ENCODE results near the gene CEL.
A peak's percentile ranks its signal among the peaks of the same experiment; 100 is the strongest.

Gene CEL

DNA sequence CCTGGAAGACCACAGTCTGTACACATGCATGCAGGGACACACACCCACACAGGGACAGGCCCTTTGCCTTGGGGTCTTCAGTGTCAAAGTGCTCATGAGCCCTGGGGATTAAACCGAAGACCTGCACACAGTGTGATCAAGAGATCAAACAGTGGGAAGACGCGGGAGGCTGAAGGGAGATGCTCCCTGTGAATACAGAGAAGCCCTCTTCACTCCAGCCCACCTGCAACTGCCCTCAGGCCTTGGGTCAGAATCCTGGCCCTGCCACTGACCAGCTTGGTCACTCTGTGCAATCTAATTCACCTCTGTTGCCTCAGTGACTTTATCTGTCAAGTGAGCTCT lies 56.4 kb downstream of the CEL start:
- H3K4me1 ChIP-seq (ENCODE audit: control insufficient read depth, low read depth, low read length): peaks cover 7% of the 10 kb centered on the region

DNA sequence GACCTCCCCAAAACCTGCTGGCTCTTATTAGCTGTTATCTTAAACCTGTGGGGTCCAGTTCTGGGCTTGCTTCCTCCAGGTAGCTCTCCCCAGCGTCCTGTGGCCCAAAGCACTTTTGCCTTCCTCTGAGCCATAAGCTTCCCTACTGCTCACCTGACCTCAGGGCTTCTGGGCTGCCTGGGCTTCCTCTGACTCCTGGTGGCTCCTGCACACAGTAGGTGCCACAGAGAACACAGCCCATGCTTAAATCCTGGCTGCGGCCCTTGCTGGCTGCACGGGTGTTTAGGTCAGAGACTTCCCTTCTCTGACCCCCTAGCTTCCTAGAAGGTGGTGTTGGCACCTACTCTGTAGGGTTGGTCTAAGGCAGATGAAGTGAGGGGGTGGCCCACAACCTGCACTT lies 56.8 kb downstream of the CEL start:
- peaks cover 62% of the 10 kb centered on the region for H3K27me3 ChIP-seq (ENCODE audit: control insufficient read depth, insufficient read depth, low read length)
- no peak overlapping the region for H3K9ac ChIP-seq (ENCODE audit: low read length)
- H3K4me1 ChIP-seq (ENCODE audit: control insufficient read depth, low read depth, low read length): peaks cover 7% of the 10 kb centered on the region

More for the DNA sequence above, 56.4 kb downstream of the CEL start:
- Histone ChIP-seq H3K27ac (ENCODE audit: low read length) (no peak overlapping the region), H3K9me3 (ENCODE audit: control insufficient read depth, low read depth, low read length) (no peaks in the 10 kb centered on the region), H3K36me3 (ENCODE audit: control insufficient read depth, low read depth, low read length) (no peaks in the 10 kb centered on the region), H3K27me3 (ENCODE audit: control insufficient read depth, insufficient read depth, low read length) (peaks cover 60% of the 10 kb centered on the region), H3K4me3 (ENCODE audit: low read length) (no peak overlapping the region), H3K9ac (ENCODE audit: low read length) (no peak overlapping the region)

DNA sequence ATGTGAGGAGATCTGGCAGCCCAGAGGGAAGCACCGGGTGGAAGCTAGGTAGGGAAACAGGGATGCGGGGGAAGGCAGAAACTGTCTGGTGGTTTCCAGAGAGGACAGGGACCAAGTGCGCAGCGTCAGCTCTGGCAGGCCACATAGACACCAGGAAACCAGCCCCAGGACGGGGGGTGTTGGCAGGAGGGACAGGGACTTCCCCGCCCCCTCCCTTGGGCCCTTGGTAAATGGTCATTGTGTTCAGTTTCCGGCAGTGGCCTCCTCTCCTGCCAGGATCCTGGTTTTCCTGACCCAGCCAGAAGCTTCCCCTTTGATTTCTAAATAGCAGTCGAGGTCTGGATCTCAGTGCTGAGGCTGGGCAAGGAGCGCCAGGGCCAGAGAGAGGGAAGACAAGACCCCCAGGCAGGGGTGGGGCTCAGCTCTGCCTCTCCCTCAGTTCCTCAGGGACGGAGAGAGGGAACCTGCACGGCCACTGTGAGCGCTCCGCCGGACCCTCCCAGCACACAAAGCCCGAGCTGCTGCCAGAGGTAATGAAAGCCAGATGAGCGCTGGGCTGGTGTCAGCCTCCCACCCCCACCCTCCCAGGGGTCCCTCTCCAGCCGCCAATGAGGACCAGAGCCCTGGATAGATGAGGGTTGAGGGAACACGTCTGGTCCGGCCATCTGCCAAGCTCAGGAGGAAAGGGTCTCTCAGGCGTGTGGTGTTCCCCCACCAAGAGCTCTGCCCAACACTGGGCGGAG lies 57.5 kb downstream of the CEL start:
- Histone ChIP-seq H3K9ac (ENCODE audit: low read length) (no peak overlapping the region), H3K4me3 (ENCODE audit: low read length) (no peak overlapping the region), H3K27ac (ENCODE audit: low read length) (no peak overlapping the region), H3K9me3 (ENCODE audit: control insufficient read depth, low read depth, low read length) (no peaks in the 10 kb centered on the region), H3K4me1 (ENCODE audit: control insufficient read depth, low read depth, low read length) (peaks cover 7% of the 10 kb centered on the region), H3K36me3 (ENCODE audit: control insufficient read depth, low read depth, low read length) (no peaks in the 10 kb centered on the region), H3K27me3 (ENCODE audit: control insufficient read depth, insufficient read depth, low read length) (peaks cover 65% of the 10 kb centered on the region)

More for the DNA sequence above, 56.8 kb downstream of the CEL start:
- no peaks in the 10 kb centered on the region for H3K36me3 ChIP-seq (ENCODE audit: control insufficient read depth, low read depth, low read length)
- no peak overlapping the region for H3K27ac ChIP-seq (ENCODE audit: low read length)
- H3K9me3 ChIP-seq (ENCODE audit: control insufficient read depth, low read depth, low read length): no peaks in the 10 kb centered on the region
- H3K4me3 ChIP-seq (ENCODE audit: low read length): no peak overlapping the region

DNA sequence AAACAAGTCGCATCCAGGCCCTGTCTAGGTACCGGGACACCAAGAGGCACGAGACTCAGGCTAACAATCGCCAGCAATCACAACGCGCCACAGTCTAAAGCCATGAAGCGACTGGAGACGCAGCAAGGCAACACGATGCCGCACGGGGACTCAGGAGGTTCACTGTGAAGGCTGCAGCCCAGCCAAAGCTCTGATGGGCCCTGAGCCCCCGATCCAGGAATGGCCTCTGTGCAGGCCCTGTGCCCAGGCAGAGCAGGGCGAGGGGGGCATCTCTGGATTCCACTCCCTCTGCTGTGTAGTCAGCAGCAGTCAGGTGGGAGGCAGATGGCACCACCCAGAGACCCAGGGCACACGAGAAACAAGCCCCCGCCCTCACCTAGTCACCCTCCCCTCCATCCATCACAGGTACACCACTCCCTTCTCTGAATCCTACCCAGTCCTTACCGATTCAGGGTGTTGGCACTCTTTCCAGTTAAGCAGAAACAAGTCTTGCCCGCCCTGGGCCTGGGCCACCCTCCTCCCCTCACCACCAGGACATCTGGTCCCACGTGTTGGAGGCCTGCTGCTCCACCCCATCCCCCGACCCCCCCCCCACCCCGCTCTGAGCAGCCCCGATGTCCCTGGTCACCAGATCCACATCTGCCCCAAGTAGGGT lies 58.2 kb downstream of the CEL start:
- Histone ChIP-seq H3K4me3 (ENCODE audit: low read length) (peak overlapping the region; percentile 62), H3K9me3 (ENCODE audit: control insufficient read depth, low read depth, low read length) (no peaks in the 10 kb centered on the region), H3K36me3 (ENCODE audit: control insufficient read depth, low read depth, low read length) (no peaks in the 10 kb centered on the region), H3K27me3 (ENCODE audit: control insufficient read depth, insufficient read depth, low read length) (peaks cover 67% of the 10 kb centered on the region), H3K9ac (ENCODE audit: low read length) (no peak overlapping the region), H3K4me1 (ENCODE audit: control insufficient read depth, low read depth, low read length) (peaks cover 7% of the 10 kb centered on the region), H3K27ac (ENCODE audit: low read length) (no peak overlapping the region)

DNA sequence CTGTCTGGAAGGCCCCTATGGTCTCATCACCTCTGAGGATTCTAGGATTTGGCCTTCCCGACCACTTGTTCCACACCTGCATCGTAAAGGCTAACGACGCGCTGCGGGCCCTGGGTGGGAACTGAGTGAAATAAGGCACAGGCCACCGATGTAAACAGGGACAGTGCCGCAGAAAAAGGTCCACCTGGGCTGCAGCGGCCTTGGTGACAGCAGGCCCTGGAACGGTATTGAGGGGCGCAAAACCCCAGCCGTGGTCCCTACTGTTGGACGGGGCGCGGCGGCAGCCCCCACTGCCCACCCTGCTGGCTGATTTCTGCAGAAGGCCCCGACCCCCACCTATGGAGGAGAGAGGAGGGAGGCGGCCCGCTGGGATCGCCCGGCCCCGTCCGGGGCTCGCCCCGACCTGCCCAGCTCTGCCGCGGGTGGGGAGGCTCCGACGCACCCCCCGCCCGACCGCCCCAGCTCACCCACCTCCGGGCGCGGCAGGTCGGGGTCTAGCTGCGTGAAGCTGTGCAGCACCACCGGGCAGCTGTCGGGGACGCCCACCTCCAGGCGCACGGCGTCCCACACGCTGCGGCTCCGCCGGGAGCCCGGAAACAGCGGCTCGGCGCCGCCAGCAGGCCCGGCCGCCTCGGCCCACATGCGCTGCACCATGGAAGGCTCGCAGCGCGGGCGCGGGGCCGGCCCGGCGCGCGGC lies 58.9 kb downstream of the CEL start:
- H3K4me3 ChIP-seq (ENCODE audit: low read length): peak overlapping the region; percentile 62
- H3K9ac ChIP-seq (ENCODE audit: low read length): peak overlapping the region; percentile 49
- H3K27ac ChIP-seq (ENCODE audit: low read length): no peak overlapping the region
- no peaks in the 10 kb centered on the region for H3K9me3 ChIP-seq (ENCODE audit: control insufficient read depth, low read depth, low read length)
- peaks cover 7% of the 10 kb centered on the region for H3K4me1 ChIP-seq (ENCODE audit: control insufficient read depth, low read depth, low read length)
- peaks cover 73% of the 10 kb centered on the region for H3K27me3 ChIP-seq (ENCODE audit: control insufficient read depth, insufficient read depth, low read length)
- H3K36me3 ChIP-seq (ENCODE audit: control insufficient read depth, low read depth, low read length): no peaks in the 10 kb centered on the region

All from iPS-18a (cell line).